CD4-positive, alpha-beta T cell treated with Interleukin-15 for 4 hours (primary cell): ENCODE data around the gene POC1B.

Experiments
- DNase-seq: peaks from one replicate; pipeline ENCODE4 v3.0.0-alpha.2; 2020; ENCODE audit warnings: low spot score

The POC1B gene

GRCh38 chr12:89539426-89540223 is 13.8 kb upstream of the POC1B start:
- DNase-seq = no peak

GRCh38 chr12:89538897-89539296 is 13.1 kb upstream of the POC1B start:
- DNase-seq = no peak

- DNase-seq = no peak
Measured at GRCh38 chr12:89537389-89537788, 11.5 kb upstream of the POC1B start.

- peak; percentile 69 for DNase-seq
Measured at GRCh38 chr12:89529738-89530137, 3.9 kb upstream of the POC1B start.

GRCh38 chr12:89528434-89528833 is 2.6 kb upstream of the POC1B start:
- no peak for DNase-seq

GRCh38 chr12:89525305-89525823 is 483 bp downstream of the POC1B start:
- DNase-seq = peak; percentile 46

- peak; percentile 81 for DNase-seq
Measured at GRCh38 chr12:89524541-89525304, 1.1 kb downstream of the POC1B start, which contains the start of gene GALNT4. Gene GALNT4, minus strand, starts transcription at chr12:89524796. Its CDS starts 247 bp downstream, at chr12:89524549.

GRCh38 chr12:89523843-89524540 is 1.9 kb downstream of the POC1B start:
- no peak for DNase-seq

GRCh38 chr12:89523393-89523792 is 2.5 kb downstream of the POC1B start:
- no peak for DNase-seq

- DNase-seq = no peak
Measured at GRCh38 chr12:89521364-89522223, 4.3 kb downstream of the POC1B start.

- no peak for DNase-seq
Measured at GRCh38 chr12:89517720-89518119, 8.1 kb downstream of the POC1B start.

- no peak for DNase-seq
Measured at GRCh38 chr12:89516633-89517032, 9.2 kb downstream of the POC1B start.

GRCh38 chr12:89514751-89515150 is 11.1 kb downstream of the POC1B start:
- no peak for DNase-seq

- no peak for DNase-seq
Measured at GRCh38 chr12:89513544-89513943, 12.3 kb downstream of the POC1B start.

GRCh38 chr12:89507015-89507824 is 18.6 kb downstream of the POC1B start:
- DNase-seq = no peak

GRCh38 chr12:89506050-89506449 is 19.8 kb downstream of the POC1B start:
- no peak for DNase-seq

- DNase-seq = no peak
Measured at GRCh38 chr12:89504560-89505346, 21.1 kb downstream of the POC1B start.

- DNase-seq = no peak
Measured at GRCh38 chr12:89501793-89502192, 24.1 kb downstream of the POC1B start.

- DNase-seq = no peak
Measured at GRCh38 chr12:89499857-89500256, 26.0 kb downstream of the POC1B start.

GRCh38 chr12:89497467-89497866 is 28.4 kb downstream of the POC1B start:
- DNase-seq = no peak
